ENCODE data around the gene ZNF189.

The ZNF189 gene

DNA sequence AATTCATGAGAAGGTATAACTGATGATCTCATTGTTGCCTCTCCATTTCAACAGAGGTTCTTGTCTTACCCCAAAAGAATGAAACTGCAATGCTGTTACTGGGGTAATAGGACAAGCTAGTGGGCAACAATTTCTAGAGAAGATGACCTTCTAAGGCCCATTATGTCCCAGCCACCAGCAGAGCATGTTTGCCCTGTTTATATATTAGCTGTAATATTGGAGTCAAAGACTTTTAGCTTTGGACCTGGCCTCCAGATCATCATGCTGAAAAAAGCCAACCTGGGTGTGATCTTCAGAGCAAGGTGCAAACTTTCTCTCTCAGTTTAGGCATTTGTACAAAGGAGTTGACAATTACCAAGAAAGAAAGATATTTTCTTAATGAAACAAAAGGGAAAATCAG, 33.5 kb downstream of the ZNF189 start:
- H2AFZ ChIP-seq (ENCODE audit: low read length) = no peak overlapping the region
- no peaks in the 10 kb centered on the region for H3F3A ChIP-seq (ENCODE audit: low read depth)
- no peaks in the 10 kb centered on the region for H3K9me3 ChIP-seq (ENCODE audit: insufficient read depth, low read depth, low read length)
- no peaks in the 10 kb centered on the region for H3K9me2 ChIP-seq (replicated peaks; ENCODE audit: low read depth, low read length)
- no peak overlapping the region for H3K9ac ChIP-seq (ENCODE audit: low read depth, low read length, poor library complexity, severe bottlenecking)
- H3K4me1 ChIP-seq (ENCODE audit: insufficient read depth, low read length, poor library complexity, severe bottlenecking) = no peaks in the 10 kb centered on the region
- H3K27me3 ChIP-seq (ENCODE audit: insufficient read depth, low read length, poor library complexity, severe bottlenecking) = no peaks in the 10 kb centered on the region
- TF ChIP-seq EZH2phosphoT487 (IDR thresholded peaks at IDR 0.05; ENCODE audit: borderline replicate concordance) = no peak
- TF ChIP-seq, protein P1, sequence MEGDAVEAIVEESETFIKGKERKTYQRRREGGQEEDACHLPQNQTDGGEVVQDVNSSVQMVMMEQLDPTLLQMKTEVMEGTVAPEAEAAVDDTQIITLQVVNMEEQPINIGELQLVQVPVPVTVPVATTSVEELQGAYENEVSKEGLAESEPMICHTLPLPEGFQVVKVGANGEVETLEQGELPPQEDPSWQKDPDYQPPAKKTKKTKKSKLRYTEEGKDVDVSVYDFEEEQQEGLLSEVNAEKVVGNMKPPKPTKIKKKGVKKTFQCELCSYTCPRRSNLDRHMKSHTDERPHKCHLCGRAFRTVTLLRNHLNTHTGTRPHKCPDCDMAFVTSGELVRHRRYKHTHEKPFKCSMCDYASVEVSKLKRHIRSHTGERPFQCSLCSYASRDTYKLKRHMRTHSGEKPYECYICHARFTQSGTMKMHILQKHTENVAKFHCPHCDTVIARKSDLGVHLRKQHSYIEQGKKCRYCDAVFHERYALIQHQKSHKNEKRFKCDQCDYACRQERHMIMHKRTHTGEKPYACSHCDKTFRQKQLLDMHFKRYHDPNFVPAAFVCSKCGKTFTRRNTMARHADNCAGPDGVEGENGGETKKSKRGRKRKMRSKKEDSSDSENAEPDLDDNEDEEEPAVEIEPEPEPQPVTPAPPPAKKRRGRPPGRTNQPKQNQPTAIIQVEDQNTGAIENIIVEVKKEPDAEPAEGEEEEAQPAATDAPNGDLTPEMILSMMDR (conservative IDR thresholded peaks at IDR 0.05; ENCODE audit: low read length) = no peak
- H3K4me2 ChIP-seq (ENCODE audit: low read depth, low read length, poor library complexity, severe bottlenecking) = no peak overlapping the region
- no peaks in the 10 kb centered on the region for H4K20me1 ChIP-seq (ENCODE audit: insufficient read depth, low read length, poor library complexity, severe bottlenecking)
- no peak overlapping the region for H3K4me3 ChIP-seq (ENCODE audit: low read length, poor library complexity, severe bottlenecking)
- no peaks in the 10 kb centered on the region for H3K79me2 ChIP-seq (ENCODE audit: insufficient read depth, low read length)
- no peaks in the 10 kb centered on the region for H3K36me3 ChIP-seq (ENCODE audit: insufficient read depth, low read length)

DNA sequence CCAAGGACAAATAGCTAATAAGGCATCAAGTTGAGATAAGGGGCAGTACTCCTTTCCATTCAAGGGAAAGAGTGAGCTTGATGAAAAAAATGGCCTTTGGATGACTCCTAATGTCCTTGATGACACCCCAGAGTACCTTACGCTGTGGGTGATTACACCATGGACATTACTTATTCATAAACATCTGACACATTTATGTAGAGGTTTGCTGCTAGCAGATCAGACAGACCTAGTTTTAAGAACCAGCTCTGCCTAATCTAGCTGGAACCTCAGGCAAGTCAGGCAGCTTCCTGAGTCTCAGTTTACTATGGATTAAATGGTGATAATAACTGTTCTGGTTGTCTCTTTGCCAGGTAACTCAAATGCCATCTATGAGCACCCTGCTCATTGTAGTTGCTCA, 34.1 kb downstream of the ZNF189 start:
- Histone ChIP-seq H4K20me1 (ENCODE audit: insufficient read depth, low read length, poor library complexity, severe bottlenecking) (no peaks in the 10 kb centered on the region), H3K79me2 (ENCODE audit: insufficient read depth, low read length) (no peaks in the 10 kb centered on the region), H3K4me3 (ENCODE audit: low read length, poor library complexity, severe bottlenecking) (no peak overlapping the region), H3K9me3 (ENCODE audit: insufficient read depth, low read depth, low read length) (no peaks in the 10 kb centered on the region), H2AFZ (ENCODE audit: low read length) (no peak overlapping the region), H3K9me2 (replicated peaks; ENCODE audit: low read depth, low read length) (no peaks in the 10 kb centered on the region), H3K4me2 (ENCODE audit: low read depth, low read length, poor library complexity, severe bottlenecking) (no peak overlapping the region), H3K4me1 (ENCODE audit: insufficient read depth, low read length, poor library complexity, severe bottlenecking) (no peaks in the 10 kb centered on the region), H3F3A (ENCODE audit: low read depth) (no peaks in the 10 kb centered on the region), H3K9ac (ENCODE audit: low read depth, low read length, poor library complexity, severe bottlenecking) (no peak overlapping the region), H3K27me3 (ENCODE audit: insufficient read depth, low read length, poor library complexity, severe bottlenecking) (no peaks in the 10 kb centered on the region), H3K36me3 (ENCODE audit: insufficient read depth, low read length) (no peaks in the 10 kb centered on the region)
- no peak for TF ChIP-seq EZH2phosphoT487 (IDR thresholded peaks at IDR 0.05; ENCODE audit: borderline replicate concordance)
- TF ChIP-seq, protein P1 (conservative IDR thresholded peaks at IDR 0.05; ENCODE audit: low read length) = no peak

DNA sequence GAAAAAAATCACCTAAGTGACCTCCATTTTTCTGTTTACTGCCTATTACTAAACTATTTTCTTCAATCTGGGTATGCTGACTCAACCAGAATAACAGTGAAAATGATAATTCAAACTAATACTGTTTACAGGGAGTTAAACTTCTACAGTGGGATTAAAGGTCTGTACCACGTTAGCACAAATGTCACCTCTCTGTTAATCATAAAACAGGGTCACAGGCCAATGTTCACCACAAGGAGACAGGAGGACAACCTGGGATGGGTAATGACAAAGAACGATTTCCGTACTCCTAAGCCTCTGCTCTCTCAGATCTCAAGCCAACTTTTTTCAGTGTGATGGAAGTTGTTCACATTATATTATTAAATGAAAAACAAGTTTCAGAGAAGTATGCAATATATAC, 34.6 kb downstream of the ZNF189 start:
- H3K79me2 ChIP-seq (ENCODE audit: insufficient read depth, low read length) = no peaks in the 10 kb centered on the region

More for the DNA sequence above, 34.6 kb downstream of the ZNF189 start:
- Histone ChIP-seq H3K4me1 (ENCODE audit: insufficient read depth, low read length, poor library complexity, severe bottlenecking) (no peaks in the 10 kb centered on the region), H3K9ac (ENCODE audit: low read depth, low read length, poor library complexity, severe bottlenecking) (no peak overlapping the region), H3K9me2 (replicated peaks; ENCODE audit: low read depth, low read length) (no peaks in the 10 kb centered on the region), H3K4me2 (ENCODE audit: low read depth, low read length, poor library complexity, severe bottlenecking) (no peak overlapping the region), H2AFZ (ENCODE audit: low read length) (no peak overlapping the region), H3F3A (ENCODE audit: low read depth) (no peaks in the 10 kb centered on the region), H4K20me1 (ENCODE audit: insufficient read depth, low read length, poor library complexity, severe bottlenecking) (no peaks in the 10 kb centered on the region), H3K36me3 (ENCODE audit: insufficient read depth, low read length) (no peaks in the 10 kb centered on the region), H3K9me3 (ENCODE audit: insufficient read depth, low read depth, low read length) (no peaks in the 10 kb centered on the region), H3K27me3 (ENCODE audit: insufficient read depth, low read length, poor library complexity, severe bottlenecking) (no peaks in the 10 kb centered on the region), H3K4me3 (ENCODE audit: low read length, poor library complexity, severe bottlenecking) (no peak overlapping the region)
- no peak for TF ChIP-seq EZH2phosphoT487 (IDR thresholded peaks at IDR 0.05; ENCODE audit: borderline replicate concordance)
- TF ChIP-seq, protein P1 (conservative IDR thresholded peaks at IDR 0.05; ENCODE audit: low read length) = no peak

Data from Loucy (cell line).